CMK (cell line): ENCODE measurements around the gene PAK5.

Source experiments
- DNase-seq: peaks from one replicate; pipeline ENCODE4 v3.0.0-alpha.2; 2010; ENCODE audit warnings: low read depth

PAK5 gene

GRCh38 chr20:9517297-9518162, 321.3 kb downstream of the PAK5 start:
- no peak for DNase-seq

- no peak for DNase-seq
Measured at GRCh38 chr20:9516234-9516871, 322.5 kb downstream of the PAK5 start.

- no peak for DNase-seq
Measured at GRCh38 chr20:9515741-9516233, 323.1 kb downstream of the PAK5 start.

- DNase-seq, result no peak
Measured at GRCh38 chr20:9515214-9515585, 323.7 kb downstream of the PAK5 start.

GRCh38 chr20:9514461-9515213, 324.2 kb downstream of the PAK5 start, which contains the start of gene LAMP5:
LAMP5 (plus strand) TSS chr20:9514590; CDS start chr20:9514853, 263 bp downstream.
- DNase-seq, result no peak

GRCh38 chr20:9514072-9514460, 324.8 kb downstream of the PAK5 start:
- no peak for DNase-seq

- DNase-seq, result no peak
Measured at GRCh38 chr20:9510911-9511310, 328.0 kb downstream of the PAK5 start.

- DNase-seq, result no peak
Measured at GRCh38 chr20:9509246-9509645, 329.6 kb downstream of the PAK5 start.

- no peak for DNase-seq
Measured at GRCh38 chr20:9508696-9509178, 330.1 kb downstream of the PAK5 start.

DNA sequence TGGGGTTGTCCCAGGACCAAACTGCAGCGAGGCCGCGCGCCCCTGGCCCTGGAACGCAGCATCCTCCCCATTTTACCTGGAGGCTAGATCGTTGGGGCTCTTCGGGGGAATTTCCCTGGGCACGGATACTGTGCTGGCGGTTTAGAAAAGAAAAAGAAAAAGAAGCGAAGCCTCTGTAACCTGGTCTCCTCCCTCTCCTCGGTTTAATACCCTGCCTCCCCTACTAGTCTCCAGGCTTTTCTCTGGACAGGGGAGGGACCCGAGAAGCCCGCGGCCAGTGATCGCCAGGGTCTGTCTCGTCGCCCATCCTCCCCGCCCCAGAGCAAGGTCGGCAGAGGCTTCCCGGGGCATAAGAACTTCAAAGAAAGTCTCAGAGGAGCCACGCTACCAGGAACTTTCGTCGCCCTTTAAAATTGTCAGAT, 330.6 kb downstream of the PAK5 start:
- DNase-seq, result no peak

GRCh38 chr20:9507544-9508239, 331.2 kb downstream of the PAK5 start:
- no peak for DNase-seq

DNA sequence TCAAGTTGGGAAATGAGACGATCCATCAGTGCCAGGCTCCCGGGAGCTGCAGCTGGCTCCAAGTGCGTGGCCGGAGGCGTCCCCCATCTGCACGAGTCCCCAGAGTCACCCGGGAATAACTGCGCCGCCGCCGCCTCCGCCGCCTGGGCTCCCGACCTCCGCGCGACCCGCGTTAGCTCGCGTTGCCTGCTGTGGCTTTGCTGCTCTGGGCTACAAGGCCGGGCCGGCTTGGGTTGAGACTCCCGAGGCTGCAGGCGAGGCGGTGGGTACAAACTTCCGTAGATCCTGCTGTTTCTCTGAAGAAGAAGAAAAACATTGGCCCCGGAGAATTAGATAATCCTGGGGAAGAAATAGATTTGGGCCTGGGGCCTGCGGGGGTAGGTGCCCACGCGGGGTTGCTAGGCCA, 331.9 kb downstream of the PAK5 start:
- DNase-seq, result no peak

- no peak for DNase-seq
Measured at GRCh38 chr20:9506280-9506821, 332.5 kb downstream of the PAK5 start.

DNA sequence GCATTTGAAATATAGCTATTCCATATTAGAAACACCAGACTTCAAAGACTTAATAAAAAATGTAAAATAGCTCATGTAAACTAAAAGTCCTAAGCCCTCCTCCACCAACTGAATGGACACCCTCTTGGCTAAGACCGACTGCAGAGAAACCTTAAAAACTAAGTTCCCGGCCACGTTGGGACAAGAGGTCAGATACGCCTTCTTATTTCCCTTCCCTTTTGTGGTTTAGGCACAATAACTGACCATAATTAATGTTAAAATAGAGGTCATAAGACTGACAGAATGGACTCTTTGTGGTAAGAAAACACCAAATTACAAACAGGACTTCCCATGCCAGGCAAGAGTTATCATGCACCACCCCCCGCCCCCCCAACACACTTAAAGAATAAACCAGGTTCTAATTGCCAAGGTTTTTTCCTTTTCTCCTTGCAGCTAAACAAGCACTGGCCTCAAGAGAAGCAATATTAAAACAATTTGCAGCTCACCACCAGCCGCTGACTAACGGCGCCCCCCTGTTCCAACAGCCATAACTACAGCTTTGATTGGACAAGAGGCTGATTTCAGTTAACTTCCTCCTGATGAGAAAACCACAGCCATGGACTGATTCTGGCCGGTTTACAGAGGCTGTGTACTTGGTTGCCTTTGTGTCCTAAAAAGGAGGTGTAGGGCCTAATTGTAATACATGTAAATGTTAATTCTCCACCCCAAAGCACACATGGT, 335.2 kb downstream of the PAK5 start:
- no peak for DNase-seq

- DNase-seq, result no peak
Measured at GRCh38 chr20:9501473-9501872, 337.4 kb downstream of the PAK5 start.

GRCh38 chr20:9500121-9500520, 338.8 kb downstream of the PAK5 start:
- no peak for DNase-seq

GRCh38 chr20:9499126-9499899, 339.6 kb downstream of the PAK5 start:
- no peak for DNase-seq

GRCh38 chr20:9498322-9498721, 340.6 kb downstream of the PAK5 start:
- DNase-seq, result no peak

- DNase-seq, result no peak
Measured at GRCh38 chr20:9496155-9496554, 342.7 kb downstream of the PAK5 start.

- DNase-seq, result no peak
Measured at GRCh38 chr20:9495701-9496100, 343.2 kb downstream of the PAK5 start.
